GM19239 (cell line): Measurements from ENCODE around the gene HBE1.
A peak's percentile ranks its signal among the peaks of the same experiment; 100 is the strongest.
"Not testable (repeated sequence)": the region's sequence is repeated elsewhere in the genome, so short reads cannot be mapped to it uniquely, and the experiment has no call there.

Source experiments
- DNase-seq: peaks from one replicate; pipeline ENCODE4 v3.0.0; 2011; ENCODE audit warnings: low spot score; ENCODE audit not compliant: insufficient read length
- FAIRE-seq: peaks from 2 replicates; lab custom pipeline; 2011; peaks lifted over from hg19 to GRCh38; lab: Jason Lieb, UNC

Gene HBE1

GRCh38 chr11:5254646-5255413 is 14.9 kb downstream of the HBE1 start, which contains the start of gene HBG2:
HBG2 (minus strand) TSS chr11:5254781; CDS start chr11:5254728, 53 bp downstream.
- FAIRE-seq = peak; percentile 62

GRCh38 chr11:5254023-5254422 is 15.7 kb downstream of the HBE1 start:
- DNase-seq, FAIRE-seq: not testable (repeated sequence)

More at GRCh38 chr11:5254646-5255413, 14.9 kb downstream of the HBE1 start, which contains the start of gene HBG2:
- DNase-seq = not testable (repeated sequence)

- DNase-seq, FAIRE-seq: not testable (repeated sequence)
Observed at GRCh38 chr11:5253440-5253839, 16.3 kb downstream of the HBE1 start.

GRCh38 chr11:5252919-5253265 is 16.9 kb downstream of the HBE1 start:
- FAIRE-seq = no peak
- DNase-seq = no peak

- FAIRE-seq = no peak
- no peak for DNase-seq
Observed at GRCh38 chr11:5252192-5252918, 17.4 kb downstream of the HBE1 start.

- FAIRE-seq (no peak), DNase-seq (no peak)
Observed at GRCh38 chr11:5251746-5252145, 18.0 kb downstream of the HBE1 start.

- no peak for FAIRE-seq
- no peak for DNase-seq
Observed at GRCh38 chr11:5250543-5251204, 19.1 kb downstream of the HBE1 start.

- DNase-seq, FAIRE-seq: not testable (repeated sequence)
Observed at GRCh38 chr11:5249807-5250396, 19.8 kb downstream of the HBE1 start, which contains the start of gene HBG1. HBG1 (minus strand) TSS chr11:5249857; CDS start chr11:5249804, 53 bp downstream.

- not testable (repeated sequence) for FAIRE-seq
Observed at GRCh38 chr11:5248498-5248897, 21.2 kb downstream of the HBE1 start.

GRCh38 chr11:5247472-5248192 is 22.1 kb downstream of the HBE1 start:
- DNase-seq (no peak), FAIRE-seq (no peak)

More at GRCh38 chr11:5248498-5248897, 21.2 kb downstream of the HBE1 start:
- DNase-seq = not testable (repeated sequence)

GRCh38 chr11:5246772-5247471 is 22.8 kb downstream of the HBE1 start:
- DNase-seq (no peak), FAIRE-seq (no peak)

- DNase-seq = no peak
- no peak for FAIRE-seq
Observed at GRCh38 chr11:5245155-5245554, 24.6 kb downstream of the HBE1 start.

GRCh38 chr11:5243816-5244180 is 25.9 kb downstream of the HBE1 start:
- no peak for FAIRE-seq

GRCh38 chr11:5242933-5243815 is 26.6 kb downstream of the HBE1 start:
- DNase-seq (no peak), FAIRE-seq (no peak)

More at GRCh38 chr11:5243816-5244180, 25.9 kb downstream of the HBE1 start:
- DNase-seq = no peak

GRCh38 chr11:5242208-5242607 is 27.5 kb downstream of the HBE1 start:
- no peak for FAIRE-seq
- no peak for DNase-seq

- FAIRE-seq = no peak
- no peak for DNase-seq
Observed at GRCh38 chr11:5241458-5241857, 28.3 kb downstream of the HBE1 start.

GRCh38 chr11:5240458-5240857 is 29.3 kb downstream of the HBE1 start:
- no peak for FAIRE-seq
- DNase-seq = no peak

GRCh38 chr11:5240056-5240455 is 29.7 kb downstream of the HBE1 start:
- DNase-seq = no peak
- FAIRE-seq = no peak
